GM19395 (cell line): ENCODE measurements around the gene NUP62.

Experiments used
- ATAC-seq: cut with Tn5 transposase; IDR thresholded peaks from one replicate; pipeline ENCODE4 v1.9.1; 2021; ENCODE audit warnings: mild to moderate bottlenecking, moderate library complexity; ENCODE audit not compliant: unreplicated experiment

The NUP62 gene

DNA sequence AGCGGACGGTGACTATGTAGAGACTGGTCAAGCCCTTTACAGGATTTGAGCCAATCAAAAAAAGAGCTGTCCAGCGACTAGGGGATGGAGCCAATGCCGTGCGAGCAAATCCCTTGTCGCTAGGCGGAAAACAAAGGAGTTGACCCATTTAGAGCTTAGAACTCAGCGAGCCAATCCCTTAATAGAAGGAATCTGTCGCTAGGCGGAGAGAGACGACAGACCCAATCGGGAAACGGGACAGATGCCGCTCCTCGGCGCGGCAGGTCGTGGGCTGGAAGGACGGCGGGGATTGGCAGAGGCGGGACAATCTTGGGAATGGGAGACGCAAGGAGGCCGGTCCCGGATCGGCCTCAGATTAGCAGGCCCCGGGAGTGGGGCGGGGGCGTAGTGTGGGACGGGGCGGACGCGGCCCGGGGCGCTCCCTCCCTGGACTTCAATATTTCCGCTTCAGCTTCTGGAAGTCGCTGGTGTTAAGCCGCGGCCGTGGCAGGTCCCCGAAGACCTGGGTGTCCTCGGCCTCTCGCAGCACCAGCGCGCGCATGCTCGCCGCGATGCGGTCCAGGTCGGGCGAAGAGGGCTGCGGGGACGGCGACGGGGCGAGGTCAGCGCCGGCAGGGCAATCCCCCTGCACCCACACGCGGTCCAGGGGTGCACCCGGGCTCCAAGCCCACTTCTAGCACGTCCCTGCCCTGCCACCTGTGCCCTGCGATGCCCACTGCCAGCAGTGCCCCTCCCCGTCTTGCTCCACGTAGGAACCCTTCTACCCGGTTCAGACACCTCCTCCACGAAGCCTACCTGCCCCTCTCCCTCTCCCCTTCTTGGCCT is 59.6 kb downstream of the NUP62 start:
- peak; percentile 79 for ATAC-seq

DNA sequence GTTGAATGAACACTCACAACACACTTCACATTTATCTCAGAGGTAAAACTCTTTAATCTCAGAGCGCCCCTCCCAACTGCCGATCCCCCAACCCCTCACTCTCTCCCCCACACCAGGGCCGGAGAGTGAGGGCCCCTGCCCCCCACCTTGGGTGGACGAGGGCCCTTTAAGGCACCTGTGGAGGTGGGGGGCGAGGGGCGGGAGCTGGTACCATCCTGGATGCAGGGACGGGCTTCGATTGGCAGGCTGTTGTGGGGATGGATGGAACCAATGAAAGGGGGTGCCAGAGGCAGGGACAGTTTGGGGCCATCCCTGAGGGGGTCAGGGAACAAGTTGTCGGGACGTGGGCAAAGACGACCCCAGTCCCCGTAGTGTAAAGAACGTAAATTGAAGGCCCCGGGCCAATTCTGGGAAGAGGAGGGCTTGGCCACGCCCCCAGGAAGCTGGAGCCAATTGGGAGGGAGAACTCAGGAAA is 60.3 kb downstream of the NUP62 start:
- peak; percentile 8 for ATAC-seq

DNA sequence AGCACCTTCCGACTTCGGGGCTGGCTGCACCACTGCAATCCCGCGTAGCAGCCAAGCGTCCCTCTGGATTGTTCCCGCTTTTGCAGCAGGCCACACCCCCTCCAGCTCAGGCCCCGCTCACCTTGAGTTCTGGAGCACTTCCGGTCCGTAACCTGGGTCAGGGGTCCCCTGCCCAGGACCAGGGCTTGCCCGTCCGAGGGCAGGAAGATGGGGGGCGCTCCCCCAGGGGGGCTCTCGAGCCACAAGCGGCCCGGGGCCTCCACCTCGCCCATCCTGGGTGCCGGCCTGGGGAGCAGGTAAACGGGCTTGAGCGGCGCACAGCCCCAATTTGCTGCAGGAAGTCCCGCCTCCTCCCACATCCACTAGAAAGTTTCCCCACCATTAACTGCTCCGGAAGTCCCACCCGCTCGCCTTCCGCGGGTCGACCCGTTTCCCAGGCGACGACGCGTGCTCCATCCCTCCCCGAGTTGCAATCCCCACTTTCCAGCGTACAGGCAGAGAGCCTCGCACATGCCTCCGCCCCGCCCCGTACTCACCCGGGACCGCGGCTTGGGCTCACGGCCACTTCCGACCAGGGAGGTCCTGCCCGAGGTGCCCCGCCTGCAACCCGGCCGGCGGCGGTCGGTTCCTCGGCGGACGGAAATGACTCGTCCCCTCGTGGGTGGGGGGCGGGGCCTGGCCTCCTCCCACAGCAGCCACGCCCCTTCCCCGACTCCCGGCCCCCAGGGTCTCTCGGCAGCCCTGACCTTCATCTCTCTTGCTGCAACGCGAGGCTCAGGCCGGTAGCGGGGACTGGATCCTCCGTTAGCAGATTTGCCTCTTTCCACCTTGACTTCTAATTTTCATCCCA is 62.1 kb downstream of the NUP62 start, which contains the start of gene PNKP:
Gene PNKP, minus strand, starts transcription at position 644 of the 850 bp plus-strand sequence. Its CDS starts 372 bp downstream, at position 272.
- peak; percentile 40 for ATAC-seq

DNA sequence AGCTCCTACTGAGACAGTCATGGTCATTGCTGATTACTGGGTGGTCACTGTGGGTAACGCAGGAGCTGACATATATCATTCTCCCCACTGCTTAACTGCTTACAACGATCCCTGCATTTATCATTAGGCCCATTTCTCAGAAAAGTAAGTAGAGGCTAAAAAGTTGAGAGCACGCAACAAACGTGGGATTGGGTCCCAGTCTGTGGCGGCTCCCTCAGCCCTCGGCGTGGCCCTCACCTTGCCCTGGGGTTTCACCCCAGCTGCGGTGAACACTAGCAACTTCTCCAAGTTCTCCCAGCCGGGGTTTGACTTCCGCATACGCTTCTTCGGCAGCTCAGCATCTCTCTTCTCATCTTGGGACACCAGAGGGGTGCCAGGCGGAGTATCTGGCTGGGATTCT is 64.4 kb downstream of the NUP62 start:
- no peak for ATAC-seq

DNA sequence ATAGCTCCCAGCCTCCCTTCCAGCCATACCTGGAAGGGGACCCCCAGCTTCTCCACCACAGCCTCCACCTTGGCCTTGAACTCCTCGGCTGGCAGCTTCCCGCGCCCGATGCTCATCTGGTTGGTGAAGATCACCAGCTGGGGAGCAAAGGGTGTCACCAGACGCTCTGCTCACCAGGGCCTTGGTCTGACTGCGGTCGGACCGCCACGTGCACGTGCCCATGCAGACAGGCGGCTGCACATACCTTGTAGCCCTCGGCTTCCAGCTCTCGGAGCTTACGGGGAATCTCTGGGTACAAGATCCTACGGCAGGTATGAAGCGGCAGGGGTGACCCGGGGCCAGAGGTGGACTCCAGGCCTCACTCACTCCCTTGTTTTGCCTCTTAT is 65.4 kb downstream of the NUP62 start:
- ATAC-seq: no peak

DNA sequence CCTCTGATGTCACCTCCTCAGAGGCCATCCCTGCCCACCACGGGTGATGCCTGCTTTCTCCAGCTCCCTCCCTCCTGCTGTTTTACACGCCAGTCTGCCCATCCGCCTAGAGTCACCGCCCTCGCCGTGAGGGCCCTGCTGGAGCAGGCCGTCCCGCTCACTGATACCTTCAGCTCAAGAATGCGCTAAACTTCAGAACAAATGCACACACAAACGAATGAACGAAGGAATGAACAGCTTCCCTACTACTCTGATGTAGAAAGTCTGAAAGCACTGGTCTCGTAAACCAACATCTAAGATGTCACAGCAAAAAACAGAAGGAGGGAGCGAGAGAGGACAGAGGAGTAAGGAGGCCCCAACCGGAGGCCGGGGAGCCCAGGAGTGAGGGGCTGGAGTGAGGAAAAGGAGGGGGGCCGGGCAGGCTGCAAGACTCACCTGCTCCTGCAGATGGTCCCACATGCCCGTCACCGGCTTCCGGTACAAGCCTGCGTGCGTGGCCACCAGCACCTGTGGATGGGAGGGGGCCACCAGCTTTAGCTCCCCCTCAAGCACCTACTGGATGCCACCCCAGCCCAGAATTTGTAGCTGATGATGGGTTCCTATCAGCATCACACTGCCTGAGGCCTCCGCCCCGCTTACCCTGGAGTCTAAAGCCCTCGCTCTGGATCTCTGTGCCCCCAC is 65.9 kb downstream of the NUP62 start:
- ATAC-seq: no peak

DNA sequence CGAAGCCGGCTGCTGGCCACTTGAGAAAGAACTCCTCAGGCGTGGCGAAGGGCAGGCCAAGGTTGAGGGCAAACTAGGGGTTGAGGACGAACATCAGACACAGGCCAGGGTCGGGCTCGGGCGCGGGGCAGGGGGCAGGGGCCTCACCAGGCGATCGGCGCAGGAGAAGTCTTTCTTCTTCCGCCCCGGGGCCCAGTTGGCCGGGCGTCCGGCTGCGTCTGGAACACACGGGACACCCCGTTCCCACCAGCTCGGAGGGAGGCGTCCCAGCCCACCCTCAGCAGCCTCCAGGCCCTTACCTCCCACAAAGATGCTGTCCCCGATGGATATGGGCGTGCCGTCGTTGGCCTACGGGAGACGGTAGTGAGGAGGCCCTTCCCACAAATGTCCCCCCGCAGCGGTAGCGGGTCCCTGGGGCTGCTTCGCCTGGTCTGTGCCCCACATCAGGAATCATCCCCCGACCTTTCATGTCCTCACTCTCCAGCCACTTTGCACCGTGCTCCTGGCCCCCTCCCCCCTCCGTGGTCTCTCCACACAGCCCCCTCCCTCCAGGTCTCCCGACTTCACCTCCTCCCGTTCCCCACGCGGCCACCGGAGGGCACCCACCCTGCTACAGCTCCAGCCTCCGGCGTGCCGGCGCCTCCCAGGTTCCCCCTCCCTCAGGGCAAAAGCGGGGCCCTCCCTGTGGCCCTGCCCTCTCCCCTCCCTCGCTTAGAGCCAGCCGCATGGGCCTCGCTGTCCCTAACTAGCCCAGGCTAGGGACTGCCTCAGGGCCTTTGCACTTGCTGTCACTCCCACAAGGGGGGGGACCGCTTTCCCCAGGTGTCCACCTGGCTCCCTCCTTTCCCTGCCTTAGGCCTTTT is 66.7 kb downstream of the NUP62 start:
- ATAC-seq: no peak

DNA sequence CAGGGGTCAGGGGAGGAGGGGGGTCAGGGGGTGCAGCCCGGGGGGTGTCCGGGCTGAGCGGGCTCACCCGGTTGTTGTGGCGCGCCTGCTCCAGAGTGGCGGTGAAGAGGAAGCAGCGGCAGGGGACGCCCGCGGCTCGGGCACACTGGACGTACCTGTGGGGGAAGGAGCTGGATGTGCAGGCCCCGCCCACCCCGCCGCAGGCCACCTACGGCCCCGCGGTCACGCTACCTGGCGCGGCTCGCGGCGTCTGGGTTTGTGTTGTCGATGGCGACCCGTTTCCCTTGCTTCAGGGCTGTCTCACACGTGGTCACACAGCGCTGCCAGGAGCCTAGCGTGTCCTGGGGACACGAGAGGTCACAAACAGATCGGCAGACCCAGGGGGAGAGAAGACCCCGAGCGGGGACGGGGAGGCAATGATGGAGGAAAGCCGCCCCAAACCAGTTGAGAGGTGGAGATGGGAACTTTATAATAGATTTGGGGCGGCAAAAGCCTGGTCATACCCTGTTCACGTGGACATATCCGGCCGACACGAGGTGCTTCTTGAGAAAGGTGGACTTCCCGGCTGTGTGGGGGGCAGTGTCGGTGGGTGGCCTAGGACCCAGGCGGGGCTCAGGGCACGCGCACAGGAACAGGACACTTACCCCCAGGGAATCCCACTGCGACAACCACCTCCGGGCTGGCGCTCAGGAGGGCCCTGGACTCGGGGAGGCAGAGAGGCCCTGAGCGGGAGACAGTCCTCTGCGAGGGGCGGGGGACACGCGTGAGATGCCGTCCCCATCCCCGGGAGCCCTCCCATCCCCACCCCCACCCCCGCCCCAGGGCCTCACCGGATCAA is 67.5 kb downstream of the NUP62 start:
- ATAC-seq: no peak

DNA sequence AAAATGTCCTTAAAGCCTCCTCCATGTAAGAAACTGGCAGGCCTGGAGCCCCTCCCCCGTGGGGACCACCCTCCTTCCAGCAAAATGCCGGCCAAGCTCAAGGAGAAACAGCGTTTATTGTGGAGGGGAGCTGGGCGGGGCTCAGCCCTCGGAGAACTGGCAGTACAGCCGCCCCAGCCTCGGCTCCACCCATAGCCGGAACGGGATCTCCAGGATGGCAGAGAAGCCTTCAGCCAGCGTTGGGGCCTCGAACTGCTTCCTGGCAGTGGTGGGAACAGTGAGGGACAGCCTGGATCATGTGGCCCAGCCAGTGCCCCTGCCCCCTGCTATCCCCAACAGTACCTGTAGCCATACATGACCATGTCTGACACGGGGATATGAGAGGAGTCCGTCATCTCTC is 68.2 kb downstream of the NUP62 start:
- ATAC-seq: no peak

DNA sequence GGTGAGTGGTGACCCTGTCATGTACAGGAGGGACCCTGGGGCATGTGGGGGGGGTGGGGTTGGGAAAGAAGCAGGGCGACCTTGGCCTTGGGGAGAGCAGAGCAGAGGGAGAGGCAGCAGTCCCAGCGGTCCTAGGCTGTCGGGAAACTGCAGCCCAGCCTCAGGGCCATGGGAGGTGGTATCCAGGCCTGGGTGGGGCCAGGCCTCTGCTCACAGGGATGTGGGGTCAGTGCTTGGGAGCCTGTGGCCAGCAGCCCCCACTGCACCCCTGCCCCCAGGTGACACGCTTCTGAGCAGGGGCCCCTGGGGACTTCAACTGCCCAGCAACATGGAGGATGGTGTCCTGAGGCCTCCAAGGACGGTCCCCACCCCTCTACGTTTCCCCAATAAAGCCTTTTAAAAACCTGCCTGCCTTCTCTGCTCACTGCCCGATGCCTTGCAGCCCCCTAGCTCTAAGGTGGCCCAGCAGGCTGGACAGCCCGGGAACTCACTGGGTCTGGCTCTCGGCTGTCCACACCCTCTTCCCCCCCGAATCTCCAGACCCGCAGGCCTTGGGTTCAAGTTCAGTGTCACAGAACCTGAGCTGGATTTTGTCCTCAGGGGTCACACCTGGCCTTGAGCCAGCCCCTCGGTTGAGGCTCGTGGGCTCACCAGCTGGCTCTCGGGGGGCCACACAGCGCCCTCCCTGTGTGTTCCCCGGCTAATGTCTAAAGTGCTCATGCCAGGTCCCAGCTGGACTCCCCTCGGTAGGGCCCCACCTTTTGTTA is 68.8 kb downstream of the NUP62 start:
- no peak for ATAC-seq

DNA sequence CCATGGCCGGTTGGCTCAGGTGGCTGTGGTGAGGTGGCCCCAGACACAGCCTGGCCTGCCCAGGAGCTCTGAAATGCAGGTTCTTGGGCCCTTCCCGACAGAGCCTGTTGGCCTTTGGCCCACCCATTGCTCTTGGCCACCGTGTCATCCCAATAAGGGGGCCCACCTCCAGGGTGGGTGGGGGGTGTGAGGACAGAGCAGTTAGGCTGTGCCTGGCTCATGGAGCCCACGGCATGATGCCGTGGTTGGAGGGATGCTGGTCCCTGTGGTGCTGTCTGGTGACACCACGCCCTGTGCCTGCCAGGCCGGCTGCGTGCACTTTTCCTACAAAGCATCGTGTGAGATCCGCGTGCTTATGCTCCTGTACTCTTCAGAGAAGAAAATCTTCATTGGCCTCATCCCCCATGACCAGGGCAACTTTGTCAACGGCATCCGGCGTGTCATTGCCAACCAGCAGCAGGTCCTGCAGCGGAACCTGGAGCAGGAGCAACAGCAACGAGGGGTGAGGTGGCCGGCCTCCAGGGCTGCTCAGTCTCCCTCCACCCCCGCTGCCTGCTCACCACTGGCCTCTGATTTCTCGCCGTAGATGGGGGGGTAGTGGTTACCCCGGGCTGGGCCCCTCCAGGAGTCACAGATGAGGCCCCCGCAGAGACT is 69.5 kb downstream of the NUP62 start:
- ATAC-seq: no peak

DNA sequence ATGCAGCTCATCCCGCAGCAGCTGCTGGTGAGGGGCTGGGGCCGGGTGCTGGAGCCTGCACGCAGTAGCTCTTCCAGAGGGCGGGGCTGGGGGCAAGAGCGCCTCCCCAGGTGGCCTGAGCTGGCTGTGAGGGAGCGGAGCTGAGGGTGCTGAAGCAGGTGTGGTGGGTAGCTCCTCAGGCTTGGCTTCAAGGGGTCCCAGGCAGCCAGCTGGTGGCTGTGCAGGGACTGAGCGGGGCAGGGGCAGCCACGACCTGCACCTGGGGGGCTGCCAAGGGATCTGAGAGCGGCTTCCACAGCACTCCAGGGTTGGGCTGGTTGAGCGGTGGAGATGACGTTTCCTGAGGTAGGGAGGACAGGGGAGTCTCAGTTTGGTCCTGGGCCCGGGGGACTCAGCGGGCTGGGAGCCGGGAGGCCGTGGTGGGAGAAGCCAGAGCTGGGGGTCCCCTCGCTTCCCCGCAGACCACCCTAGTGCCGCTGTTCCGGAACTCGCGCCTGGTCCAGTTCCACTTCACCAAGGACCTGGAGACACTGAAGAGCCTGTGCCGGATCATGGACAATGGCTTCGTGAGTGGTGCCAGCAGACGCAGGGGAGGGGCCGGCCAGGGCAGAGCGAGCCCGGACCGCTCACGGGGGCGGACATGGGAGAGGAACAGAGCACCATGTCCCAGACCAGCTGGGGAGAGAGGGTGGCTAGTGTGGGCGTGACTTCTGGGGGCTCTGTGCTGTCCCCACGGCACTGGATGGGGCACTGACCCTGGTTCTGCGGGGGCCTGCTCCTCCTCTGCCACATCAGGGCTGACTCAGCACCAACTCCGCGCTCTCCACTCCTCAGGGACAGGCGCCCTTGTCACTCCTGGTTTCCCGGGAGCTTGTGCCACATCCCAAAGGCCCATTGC is 71.0 kb downstream of the NUP62 start:
- no peak for ATAC-seq

DNA sequence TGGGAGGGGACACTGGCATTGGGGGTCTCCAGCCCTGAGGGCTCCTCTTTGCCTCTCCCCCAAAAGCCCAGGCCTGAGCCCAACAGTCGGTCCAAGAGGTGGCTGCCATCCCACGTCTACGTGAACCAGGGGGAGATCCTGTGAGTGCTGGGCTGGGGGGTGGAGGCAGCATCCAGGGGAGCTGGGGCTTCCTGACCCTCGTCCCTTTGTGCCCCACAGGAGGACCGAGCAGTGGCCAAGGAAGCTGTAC is 71.5 kb downstream of the NUP62 start:
- ATAC-seq: no peak

DNA sequence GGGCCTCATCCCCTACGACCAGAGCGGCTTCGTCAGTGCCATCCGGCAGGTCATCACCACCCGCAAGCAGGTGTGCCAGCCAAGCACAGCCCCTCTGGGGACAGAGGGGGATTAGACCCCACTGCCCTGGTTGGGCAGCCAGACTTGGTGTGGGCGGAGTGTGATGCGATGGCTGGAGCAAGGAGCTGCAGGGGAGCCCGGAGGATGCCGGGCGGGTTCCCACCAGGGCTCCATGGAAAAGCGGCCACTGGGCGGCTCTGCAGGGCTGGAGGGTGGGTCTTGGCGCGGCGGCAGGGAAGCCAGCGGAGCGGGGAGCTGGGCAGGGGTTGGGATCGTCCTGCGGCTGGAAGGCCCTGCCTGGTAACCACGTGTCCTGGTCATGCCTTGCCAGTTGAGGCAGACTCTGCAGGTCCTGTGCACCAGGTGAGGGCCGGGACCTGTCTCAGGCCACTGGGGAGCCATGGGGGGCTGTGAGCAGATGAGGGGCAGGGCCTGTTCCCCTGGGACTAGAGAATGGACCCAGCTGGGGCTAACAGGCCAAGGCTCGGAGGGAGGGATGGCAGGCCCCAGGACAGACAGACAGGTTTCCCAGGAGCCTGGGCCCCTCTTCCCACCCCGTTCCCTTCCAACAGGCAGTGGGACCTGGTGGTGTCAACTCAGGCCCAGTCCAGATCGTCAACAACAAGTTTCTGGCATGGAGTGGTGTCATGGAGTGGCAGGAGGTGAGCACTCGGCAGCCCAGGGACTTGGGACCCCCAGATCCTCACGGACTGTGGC is 72.1 kb downstream of the NUP62 start:
- ATAC-seq: no peak
